Keratinocyte (primary cell): ENCODE results near the gene CCDC149. TPM values are rescaled to one million over a fixed set of nuclear protein-coding genes. Genes with fewer than 3 reads are reported as not detected.

Source experiments
- DNase-seq: peaks from one replicate; pipeline ENCODE4 v3.0.0-alpha.2; 2011; ENCODE audit warnings: low read depth, missing footprints, low spot score
- FAIRE-seq: peaks from 2 replicates; lab custom pipeline; 2011; peaks lifted over from hg19 to GRCh38; lab: Jason Lieb, UNC
- H2AFZ ChIP-seq: 2 replicates; pipeline ENCODE4 v1.6.0; 2012; ENCODE audit warnings: low read length, control low read depth, inconsistent platforms; ENCODE audit not compliant: control insufficient read depth
- H3K27ac ChIP-seq: 2 replicates; pipeline ENCODE4 v1.5.1; 2011; ENCODE audit warnings: low read length; ENCODE audit not compliant: control insufficient read depth, insufficient read depth
- H3K27me3 ChIP-seq: 3 replicates; pipeline ENCODE4 v1.6.0; 2011; ENCODE audit warnings: low read length; ENCODE audit not compliant: control insufficient read depth, insufficient read depth; ENCODE audit errors: extremely low read depth
- H3K36me3 ChIP-seq, 2 experiments: 2 replicates in 1 of 2; 3 replicates in 1 of 2; pipeline ENCODE4 v1.5.1; 2011; ENCODE audit warnings: low read length in 2 of 2, mild to moderate bottlenecking in 1 of 2; ENCODE audit not compliant: control insufficient read depth in 2 of 2, insufficient read depth in 2 of 2; ENCODE audit errors: extremely low read depth in 1 of 2
- H3K4me1 ChIP-seq: 3 replicates; pipeline ENCODE4 v1.5.1; 2011; ENCODE audit warnings: low read length; ENCODE audit not compliant: control insufficient read depth, insufficient read depth; ENCODE audit errors: extremely low read depth
- H3K4me2 ChIP-seq: 3 replicates; pipeline ENCODE4 v1.6.0; 2011; ENCODE audit warnings: low read depth, low read length; ENCODE audit not compliant: control insufficient read depth, insufficient read depth; ENCODE audit errors: extremely low read depth
- H3K4me3 ChIP-seq, 3 experiments: fragments of 200-600 bp in 1 of 3; sonication (generic) in 1 of 3; 2 replicates in 2 of 3; 3 replicates in 1 of 3; pipeline ENCODE4 v1.5.1; 2011 to 2016; ENCODE audit warnings: low read length in 3 of 3, mild to moderate bottlenecking in 3 of 3, control low read depth in 2 of 3, inconsistent platforms in 1 of 3, low read depth in 1 of 3, mixed read lengths in 1 of 3, mixed run types in 1 of 3, moderate library complexity in 1 of 3; ENCODE audit not compliant: control insufficient read depth in 2 of 3, insufficient read depth in 2 of 3; ENCODE audit errors: extremely low read depth in 1 of 3
- H3K79me2 ChIP-seq: 2 replicates; pipeline ENCODE4 v1.6.0; 2012; ENCODE audit warnings: low read length; ENCODE audit not compliant: control insufficient read depth, insufficient read depth
- H3K9ac ChIP-seq: 3 replicates; pipeline ENCODE4 v1.6.0; 2011; ENCODE audit warnings: low read length; ENCODE audit not compliant: control insufficient read depth, insufficient read depth; ENCODE audit errors: extremely low read depth
- H3K9me1 ChIP-seq: 3 replicates; pipeline ENCODE4 v1.6.0; 2011; ENCODE audit warnings: low read length; ENCODE audit not compliant: control insufficient read depth, insufficient read depth; ENCODE audit errors: extremely low read depth
- H3K9me3 ChIP-seq: 2 replicates; pipeline ENCODE4 v1.5.1; 2012; ENCODE audit warnings: low read depth, low read length; ENCODE audit not compliant: control insufficient read depth
- H4K20me1 ChIP-seq: 3 replicates; pipeline ENCODE4 v1.6.0; 2011; ENCODE audit warnings: low read length; ENCODE audit not compliant: control insufficient read depth, insufficient read depth; ENCODE audit errors: extremely low read depth
- CTCF ChIP-seq, 3 experiments: IDR thresholded peaks in 1 of 3; conservative IDR thresholded peaks in 1 of 3; optimal IDR thresholded peaks in 1 of 3; 2 replicates in 2 of 3; 3 replicates in 1 of 3; pipeline versions ENCODE3 to v1.5.1; 2011; ENCODE audit warnings: low read length in 3 of 3, mild to moderate bottlenecking in 3 of 3, moderate library complexity in 2 of 3, control low read depth in 1 of 3, inconsistent platforms in 1 of 3; ENCODE audit not compliant: insufficient read depth in 2 of 3; ENCODE audit errors: extremely low read depth in 1 of 3
- EZH2 ChIP-seq: IDR thresholded peaks from one replicate; pipeline ENCODE4 v1.6.1; 2012; ENCODE audit warnings: inconsistent platforms, mild to moderate bottlenecking, low read length, moderate library complexity
- dilution Hi-C: fragments of 300-500 bp; cut with MboI; formaldehyde crosslinking; loops from one replicate; pipeline ENCODE4 v1.7.0; 2020; ENCODE audit warnings: low sequenced_read_pairs; ENCODE audit not compliant: extremely low pct_ligation_motif_present
- polyA plus RNA-seq, 5 experiments: library from polyadenylated mRNA; depleted of rRNA in 3 of 5; stranded (reverse) in 3 of 5; stranded (forward) in 1 of 5; unstranded in 1 of 5; fragments of >200 nt; gene quantifications; 1 replicate in 1 of 5; 2 replicates in 3 of 5; 3 replicates in 1 of 5; pipeline versions ENCODE4 v1.2.1 to v1.2.3, GENCODE V29; 2011 to 2012; ENCODE audit warnings: missing spikeins in 2 of 5, low read depth in 1 of 5, low replicate concordance in 1 of 5

Gene CCDC149
- polyA plus RNA-seq, 1 donor (not counting 4 experiments of a cell fraction or from before 2014, with no cell fraction given): 2.1 TPM

GRCh38 chr4:24872720-24873119, 40.1 kb downstream of the CCDC149 start:
- no peaks in the 10 kb centered on the region for H3K4me1 ChIP-seq
- H3K4me3 ChIP-seq: no peak overlapping the region
- FAIRE-seq (no peak), DNase-seq (no peak)
- no peak overlapping the region for H3K9ac ChIP-seq
- dilution Hi-C loops: no loop called here
- H4K20me1 ChIP-seq: no peaks in the 10 kb centered on the region
- TF ChIP-seq CTCF (optimal IDR thresholded peaks at IDR 0.05 in 1 of 3, IDR thresholded peaks at IDR 0.05 in 1 of 3, conservative IDR thresholded peaks at IDR 0.05 in 1 of 3; ENCODE audit: extremely low read depth in 1 of 3, insufficient read depth in 2 of 3, low read length in 3 of 3) (no peak), EZH2 (no peak)
- H2AFZ ChIP-seq: no peak overlapping the region
- no peaks in the 10 kb centered on the region for H3K79me2 ChIP-seq
- H3K9me1 ChIP-seq: no peaks in the 10 kb centered on the region
- H3K9me3 ChIP-seq: no peaks in the 10 kb centered on the region
- H3K4me2 ChIP-seq: no peak overlapping the region
- H3K36me3 ChIP-seq: no peaks in the 10 kb centered on the region
- H3K27ac ChIP-seq: no peak overlapping the region
- no peaks in the 10 kb centered on the region for H3K27me3 ChIP-seq

GRCh38 chr4:24871210-24871609, 41.6 kb downstream of the CCDC149 start:
- no peaks in the 10 kb centered on the region for H3K79me2 ChIP-seq
- no peak for DNase-seq
- no peak overlapping the region for H2AFZ ChIP-seq
- dilution Hi-C loops: no loop called here
- no peak overlapping the region for H3K9ac ChIP-seq
- no peaks in the 10 kb centered on the region for H3K4me1 ChIP-seq
- H3K4me3 ChIP-seq: no peak overlapping the region
- no peaks in the 10 kb centered on the region for H3K27me3 ChIP-seq
- H4K20me1 ChIP-seq: no peaks in the 10 kb centered on the region
- no peaks in the 10 kb centered on the region for H3K36me3 ChIP-seq
- no peak for TF ChIP-seq CTCF (optimal IDR thresholded peaks at IDR 0.05 in 1 of 3, IDR thresholded peaks at IDR 0.05 in 1 of 3, conservative IDR thresholded peaks at IDR 0.05 in 1 of 3; ENCODE audit: extremely low read depth in 1 of 3, insufficient read depth in 2 of 3, low read length in 3 of 3)
- no peak for TF ChIP-seq EZH2
- H3K27ac ChIP-seq: no peak overlapping the region
- FAIRE-seq: no peak
- no peaks in the 10 kb centered on the region for H3K9me1 ChIP-seq
- H3K9me3 ChIP-seq: no peaks in the 10 kb centered on the region
- no peak overlapping the region for H3K4me2 ChIP-seq
